ENCODE results near the gene ZRSR2. TPM values are rescaled to one million over a fixed set of nuclear protein-coding genes. Genes with fewer than 3 reads are reported as not detected.
A peak's percentile ranks its signal among the peaks of the same experiment; 100 is the strongest.

The ZRSR2 gene
- total and polyA plus RNA-seq, 2 of the 13 experiments (the other 11 are each of a cell fraction or from before 2014, with no cell fraction given) = 3.6 to 4.9 TPM

- TF ChIP-seq, protein P1, sequence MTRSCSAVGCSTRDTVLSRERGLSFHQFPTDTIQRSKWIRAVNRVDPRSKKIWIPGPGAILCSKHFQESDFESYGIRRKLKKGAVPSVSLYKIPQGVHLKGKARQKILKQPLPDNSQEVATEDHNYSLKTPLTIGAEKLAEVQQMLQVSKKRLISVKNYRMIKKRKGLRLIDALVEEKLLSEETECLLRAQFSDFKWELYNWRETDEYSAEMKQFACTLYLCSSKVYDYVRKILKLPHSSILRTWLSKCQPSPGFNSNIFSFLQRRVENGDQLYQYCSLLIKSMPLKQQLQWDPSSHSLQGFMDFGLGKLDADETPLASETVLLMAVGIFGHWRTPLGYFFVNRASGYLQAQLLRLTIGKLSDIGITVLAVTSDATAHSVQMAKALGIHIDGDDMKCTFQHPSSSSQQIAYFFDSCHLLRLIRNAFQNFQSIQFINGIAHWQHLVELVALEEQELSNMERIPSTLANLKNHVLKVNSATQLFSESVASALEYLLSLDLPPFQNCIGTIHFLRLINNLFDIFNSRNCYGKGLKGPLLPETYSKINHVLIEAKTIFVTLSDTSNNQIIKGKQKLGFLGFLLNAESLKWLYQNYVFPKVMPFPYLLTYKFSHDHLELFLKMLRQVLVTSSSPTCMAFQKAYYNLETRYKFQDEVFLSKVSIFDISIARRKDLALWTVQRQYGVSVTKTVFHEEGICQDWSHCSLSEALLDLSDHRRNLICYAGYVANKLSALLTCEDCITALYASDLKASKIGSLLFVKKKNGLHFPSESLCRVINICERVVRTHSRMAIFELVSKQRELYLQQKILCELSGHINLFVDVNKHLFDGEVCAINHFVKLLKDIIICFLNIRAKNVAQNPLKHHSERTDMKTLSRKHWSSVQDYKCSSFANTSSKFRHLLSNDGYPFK (CRISPR knock-in tag; IDR thresholded peaks at IDR 0.05; ENCODE audit: borderline replicate concordance) = no peak
- TF ChIP-seq, protein P2, sequence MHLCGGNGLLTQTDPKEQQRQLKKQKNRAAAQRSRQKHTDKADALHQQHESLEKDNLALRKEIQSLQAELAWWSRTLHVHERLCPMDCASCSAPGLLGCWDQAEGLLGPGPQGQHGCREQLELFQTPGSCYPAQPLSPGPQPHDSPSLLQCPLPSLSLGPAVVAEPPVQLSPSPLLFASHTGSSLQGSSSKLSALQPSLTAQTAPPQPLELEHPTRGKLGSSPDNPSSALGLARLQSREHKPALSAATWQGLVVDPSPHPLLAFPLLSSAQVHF (CRISPR knock-in tag; IDR thresholded peaks at IDR 0.05) = no peak
- TF ChIP-seq MIXL1 (CRISPR knock-in tag; IDR thresholded peaks at IDR 0.05) = no peak
- peak; percentile 29; the same call in 1 of the 2 replicates for TF ChIP-seq IRF2 (CRISPR knock-in tag; IDR thresholded peaks at IDR 0.05)
- no peak for TF ChIP-seq ZNF503 (CRISPR knock-in tag; IDR thresholded peaks at IDR 0.05)
- no peak for TF ChIP-seq ZNF615 (CRISPR knock-in tag; IDR thresholded peaks at IDR 0.05; ENCODE audit: borderline replicate concordance)
- peak; percentile 42; the same call in 1 of the 2 replicates for TF ChIP-seq ZBTB7B (CRISPR knock-in tag; IDR thresholded peaks at IDR 0.05)
- TF ChIP-seq, protein P3, sequence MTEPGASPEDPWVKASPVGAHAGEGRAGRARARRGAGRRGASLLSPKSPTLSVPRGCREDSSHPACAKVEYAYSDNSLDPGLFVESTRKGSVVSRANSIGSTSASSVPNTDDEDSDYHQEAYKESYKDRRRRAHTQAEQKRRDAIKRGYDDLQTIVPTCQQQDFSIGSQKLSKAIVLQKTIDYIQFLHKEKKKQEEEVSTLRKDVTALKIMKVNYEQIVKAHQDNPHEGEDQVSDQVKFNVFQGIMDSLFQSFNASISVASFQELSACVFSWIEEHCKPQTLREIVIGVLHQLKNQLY (CRISPR knock-in tag; IDR thresholded peaks at IDR 0.05) = 0 out of 2 replicates have a peak, but pooled peaks have one; percentile 23
- peak; percentile 87 for TF ChIP-seq NCOA2 (CRISPR knock-in tag; IDR thresholded peaks at IDR 0.05)
- no peak for TF ChIP-seq ZNF30 (CRISPR knock-in tag; IDR thresholded peaks at IDR 0.05)
- TF ChIP-seq, protein P4, sequence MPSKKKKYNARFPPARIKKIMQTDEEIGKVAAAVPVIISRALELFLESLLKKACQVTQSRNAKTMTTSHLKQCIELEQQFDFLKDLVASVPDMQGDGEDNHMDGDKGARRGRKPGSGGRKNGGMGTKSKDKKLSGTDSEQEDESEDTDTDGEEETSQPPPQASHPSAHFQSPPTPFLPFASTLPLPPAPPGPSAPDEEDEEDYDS (CRISPR knock-in tag; IDR thresholded peaks at IDR 0.05) = no peak
- TF ChIP-seq ZNF501 (CRISPR knock-in tag; IDR thresholded peaks at IDR 0.05) = no peak
- TF ChIP-seq ZNF160 (CRISPR knock-in tag; IDR thresholded peaks at IDR 0.05) = no peak
- TF ChIP-seq KDM3A (CRISPR knock-in tag; IDR thresholded peaks at IDR 0.05; ENCODE audit: low read depth) = 0 out of 2 replicates have a peak, but pooled peaks have one; percentile 50
- TF ChIP-seq JDP2 (CRISPR knock-in tag; IDR thresholded peaks at IDR 0.05; ENCODE audit: borderline replicate concordance) = no peak
- TF ChIP-seq SP4 (CRISPR knock-in tag; IDR thresholded peaks at IDR 0.05) = no peak
- TF ChIP-seq MIER3 (CRISPR knock-in tag; IDR thresholded peaks at IDR 0.05; ENCODE audit: borderline replicate concordance) = 0 out of 2 replicates have a peak, but pooled peaks have one; percentile 39
- TF ChIP-seq CHCHD3 (CRISPR knock-in tag; IDR thresholded peaks at IDR 0.05) = no peak
- TF ChIP-seq CBX1 (IDR thresholded peaks at IDR 0.05; ENCODE audit: low read depth) = no peak
- peak; percentile 65; the same call in 1 of the 2 replicates for TF ChIP-seq ZNF350 (CRISPR knock-in tag; IDR thresholded peaks at IDR 0.05; ENCODE audit: borderline replicate concordance, low read depth)
- TF ChIP-seq, protein P5, sequence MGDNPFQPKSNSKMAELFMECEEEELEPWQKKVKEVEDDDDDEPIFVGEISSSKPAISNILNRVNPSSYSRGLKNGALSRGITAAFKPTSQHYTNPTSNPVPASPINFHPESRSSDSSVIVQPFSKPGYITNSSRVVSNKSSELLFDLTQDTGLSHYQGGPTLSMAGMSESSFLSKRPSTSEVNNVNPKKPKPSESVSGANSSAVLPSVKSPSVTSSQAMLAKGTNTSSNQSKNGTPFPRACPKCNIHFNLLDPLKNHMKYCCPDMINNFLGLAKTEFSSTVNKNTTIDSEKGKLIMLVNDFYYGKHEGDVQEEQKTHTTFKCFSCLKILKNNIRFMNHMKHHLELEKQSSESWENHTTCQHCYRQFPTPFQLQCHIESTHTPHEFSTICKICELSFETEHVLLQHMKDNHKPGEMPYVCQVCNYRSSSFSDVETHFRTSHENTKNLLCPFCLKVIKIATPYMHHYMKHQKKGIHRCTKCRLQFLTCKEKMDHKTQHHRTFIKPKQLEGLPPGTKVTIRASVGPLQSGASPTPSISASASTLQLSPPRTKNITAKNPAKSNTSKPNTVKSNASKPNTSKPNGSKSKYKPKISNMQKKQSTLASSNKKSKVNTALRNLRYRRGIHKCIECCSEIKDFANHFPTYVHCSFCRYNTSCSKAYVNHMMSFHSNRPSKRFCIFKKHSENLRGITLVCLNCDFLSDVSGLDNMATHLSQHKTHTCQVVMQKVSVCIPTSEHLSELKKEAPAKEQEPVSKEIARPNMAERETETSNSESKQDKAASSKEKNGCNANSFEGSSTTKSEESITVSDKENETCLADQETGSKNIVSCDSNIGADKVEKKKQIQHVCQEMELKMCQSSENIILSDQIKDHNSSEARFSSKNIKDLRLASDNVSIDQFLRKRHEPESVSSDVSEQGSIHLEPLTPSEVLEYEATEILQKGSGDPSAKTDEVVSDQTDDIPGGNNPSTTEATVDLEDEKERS (CRISPR knock-in tag; IDR thresholded peaks at IDR 0.05) = no peak
Observed at GRCh38 chrX:15744181-15744867, 46.0 kb upstream of the ZRSR2 start (continued).

All from HepG2 (cell line).